ENCODE data around the gene PTTG1IP2.

PTTG1IP2 gene

DNA sequence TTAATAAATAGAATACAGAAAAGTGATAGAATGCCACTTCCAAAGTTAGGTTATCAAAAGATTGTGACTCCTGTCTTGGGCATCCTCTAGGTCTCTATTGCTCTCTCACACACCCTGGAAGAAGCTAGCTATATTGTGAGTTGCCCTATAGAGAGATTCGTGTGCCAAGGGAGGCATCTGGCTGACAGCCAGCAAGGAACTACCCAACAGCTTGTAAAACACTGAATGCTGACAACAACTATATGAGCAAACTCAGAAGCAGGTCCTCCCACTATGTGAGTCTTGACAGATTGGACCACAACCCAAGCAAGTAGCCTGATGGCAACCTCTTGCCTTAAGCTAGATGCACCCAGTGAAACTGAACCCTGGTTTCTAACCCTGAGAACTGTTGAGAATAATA is 71.0 kb downstream of the PTTG1IP2 start:
- H3K9me3 Mint-ChIP-seq: no peaks in the 10 kb centered on the region
- DNase-seq (no peak), ATAC-seq (replicated peaks) (no peak)
- H3K36me3 Mint-ChIP-seq (ENCODE audit: insufficient read depth): no peaks in the 10 kb centered on the region
- H3K4me3 Mint-ChIP-seq: no peak overlapping the region
- H3K27ac Mint-ChIP-seq: no peak overlapping the region
- H3K27me3 Mint-ChIP-seq: peaks cover 0 to 4% of the 10 kb centered on the region in 2 donors
- H3K4me1 Mint-ChIP-seq (ENCODE audit: low read depth in 2 of 2): no peaks in the 10 kb centered on the region

- H3K27me3 Mint-ChIP-seq: peaks cover 0 to 10% of the 10 kb centered on the region in 2 donors
- H3K4me1 Mint-ChIP-seq (ENCODE audit: low read depth in 2 of 2): no peaks in the 10 kb centered on the region
- peaks cover 5 to 7% of the 10 kb centered on the region in 2 donors for H3K9me3 Mint-ChIP-seq
- ATAC-seq (replicated peaks): no peak
- DNase-seq: no peak
- H3K27ac Mint-ChIP-seq: no peak overlapping the region
- H3K36me3 Mint-ChIP-seq (ENCODE audit: insufficient read depth): peaks cover 2% of the 10 kb centered on the region
- H3K4me3 Mint-ChIP-seq: no peak overlapping the region
Measured at GRCh38 chr7:90551036-90551435, 81.6 kb downstream of the PTTG1IP2 start.

- Mint-ChIP-seq H3K4me3 (no peak overlapping the region), H3K36me3 (ENCODE audit: insufficient read depth) (peaks cover 2% of the 10 kb centered on the region), H3K4me1 (ENCODE audit: low read depth in 2 of 2) (no peaks in the 10 kb centered on the region), H3K27me3 (peaks cover 0 to 10% of the 10 kb centered on the region in 2 donors), H3K27ac (no peak overlapping the region), H3K9me3 (peaks cover 5 to 7% of the 10 kb centered on the region in 2 donors)
- DNase-seq (no peak), ATAC-seq (replicated peaks) (no peak)
Measured at GRCh38 chr7:90552521-90552920, 83.1 kb downstream of the PTTG1IP2 start.

- no peaks in the 10 kb centered on the region for H3K36me3 Mint-ChIP-seq (ENCODE audit: insufficient read depth)
- no peak overlapping the region for H3K4me3 Mint-ChIP-seq
- ATAC-seq (replicated peaks): no peak
- DNase-seq: no peak
- H3K27ac Mint-ChIP-seq: no peak overlapping the region
- H3K9me3 Mint-ChIP-seq: peaks cover 0 to 1% of the 10 kb centered on the region in 2 donors
- H3K4me1 Mint-ChIP-seq (ENCODE audit: low read depth in 2 of 2): no peaks in the 10 kb centered on the region
- no peaks in the 10 kb centered on the region for H3K27me3 Mint-ChIP-seq
Measured at GRCh38 chr7:90560730-90561129, 91.3 kb downstream of the PTTG1IP2 start.

Data from effector memory CD8-positive, alpha-beta T cell (primary cell).